Adrenal gland (tissue), 5 donors: ENCODE data around the gene LAPTM4A.
"Not testable (repeated sequence)": the region's sequence is repeated elsewhere in the genome, so short reads cannot be mapped to it uniquely, and the experiment has no call there.

Experiments used
- POLR2A ChIP-seq, 2 donors: fragments of 450-650 bp; IDR thresholded peaks; one replicate each; pipeline ENCODE4 v1.6.1; 2017; ENCODE audit warnings: antibody characterized with exemption in 2 of 2, mild to moderate bottlenecking in 2 of 2, moderate library complexity in 1 of 2
- TF ChIP-seq, protein P1 (sequence below), 6 experiments: fragments of 450-650 bp in 4 of 6; fragments of 200-600 bp in 2 of 6; sonication (generic) in 1 of 6; IDR thresholded peaks; 1 replicate in 5 of 6; 2 replicates in 1 of 6; pipeline versions ENCODE4 v1.5.1 to v1.8.0; 2016 to 2021; ENCODE audit warnings: antibody characterized with exemption in 6 of 6, mild to moderate bottlenecking in 2 of 6, moderate library complexity in 1 of 6
- donor health status: DM: no; HTN: no; CAD: no.

DNA sequence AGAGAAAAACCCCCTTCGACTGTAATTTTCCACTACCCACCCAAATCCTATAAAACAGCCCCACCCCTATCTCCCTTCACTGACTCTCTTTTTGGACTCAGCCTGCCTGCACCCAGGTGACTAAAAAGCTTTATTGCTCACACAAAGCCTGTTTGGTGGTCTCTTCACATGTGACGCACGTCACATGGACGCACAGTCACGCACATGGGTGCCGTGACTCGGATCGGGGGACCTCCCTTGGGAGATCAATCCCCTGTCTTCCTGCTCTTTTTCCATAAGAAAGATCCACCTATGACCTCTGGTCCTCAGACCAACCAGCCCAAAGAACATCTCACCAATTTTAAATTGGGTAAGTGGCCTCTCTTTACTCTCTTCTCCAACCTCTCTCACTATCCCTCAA is 31.4 kb upstream of the LAPTM4A start:
- TF ChIP-seq, protein P1, sequence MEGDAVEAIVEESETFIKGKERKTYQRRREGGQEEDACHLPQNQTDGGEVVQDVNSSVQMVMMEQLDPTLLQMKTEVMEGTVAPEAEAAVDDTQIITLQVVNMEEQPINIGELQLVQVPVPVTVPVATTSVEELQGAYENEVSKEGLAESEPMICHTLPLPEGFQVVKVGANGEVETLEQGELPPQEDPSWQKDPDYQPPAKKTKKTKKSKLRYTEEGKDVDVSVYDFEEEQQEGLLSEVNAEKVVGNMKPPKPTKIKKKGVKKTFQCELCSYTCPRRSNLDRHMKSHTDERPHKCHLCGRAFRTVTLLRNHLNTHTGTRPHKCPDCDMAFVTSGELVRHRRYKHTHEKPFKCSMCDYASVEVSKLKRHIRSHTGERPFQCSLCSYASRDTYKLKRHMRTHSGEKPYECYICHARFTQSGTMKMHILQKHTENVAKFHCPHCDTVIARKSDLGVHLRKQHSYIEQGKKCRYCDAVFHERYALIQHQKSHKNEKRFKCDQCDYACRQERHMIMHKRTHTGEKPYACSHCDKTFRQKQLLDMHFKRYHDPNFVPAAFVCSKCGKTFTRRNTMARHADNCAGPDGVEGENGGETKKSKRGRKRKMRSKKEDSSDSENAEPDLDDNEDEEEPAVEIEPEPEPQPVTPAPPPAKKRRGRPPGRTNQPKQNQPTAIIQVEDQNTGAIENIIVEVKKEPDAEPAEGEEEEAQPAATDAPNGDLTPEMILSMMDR (IDR thresholded peaks at IDR 0.05) = not testable (repeated sequence)
- not testable (repeated sequence) for TF ChIP-seq POLR2A (IDR thresholded peaks at IDR 0.05)
